Thymus (tissue), 11 donors: ENCODE results near the gene IFNB1. TPM values are rescaled to one million over a fixed set of nuclear protein-coding genes. Genes with fewer than 3 reads are reported as not detected.

Experiments
- DNase-seq, 9 donors: peaks; one replicate each; pipeline ENCODE4 v3.0.0-alpha.2; 2013; ENCODE audit warnings: low spot score in 9 of 9, low read depth in 6 of 9, missing footprints in 1 of 9
- H3K27ac ChIP-seq, 2 donors: one replicate each; pipeline ENCODE4 v1.5.1; 2013; ENCODE audit warnings: control low read depth in 1 of 2, low read depth in 1 of 2, low read length in 1 of 2, mild to moderate bottlenecking in 1 of 2, moderate library complexity in 1 of 2
- H3K27me3 ChIP-seq, 2 donors: one replicate each; pipeline ENCODE4 v1.5.1; 2013; ENCODE audit warnings: low read length in 1 of 2; ENCODE audit not compliant: control insufficient read depth in 2 of 2, insufficient read depth in 1 of 2
- H3K36me3 ChIP-seq, 2 donors: one replicate each; pipeline ENCODE4 v1.5.1; 2013; ENCODE audit warnings: low read length in 1 of 2, mild to moderate bottlenecking in 1 of 2, moderate library complexity in 1 of 2; ENCODE audit not compliant: control insufficient read depth in 2 of 2, insufficient read depth in 2 of 2
- H3K4me1 ChIP-seq, 2 donors: one replicate each; pipeline ENCODE4 v1.5.1; 2013; ENCODE audit warnings: low read length in 2 of 2; ENCODE audit not compliant: control insufficient read depth in 2 of 2, insufficient read depth in 2 of 2
- H3K4me3 ChIP-seq, 2 donors: one replicate each; pipeline ENCODE4 v1.5.1; 2013; ENCODE audit warnings: low read length in 2 of 2, control low read depth in 1 of 2, mild to moderate bottlenecking in 1 of 2
- H3K9me3 ChIP-seq, 2 donors: one replicate each; pipeline ENCODE4 v1.5.1; 2013; ENCODE audit warnings: low read length in 1 of 2, mild to moderate bottlenecking in 1 of 2; ENCODE audit not compliant: control insufficient read depth in 2 of 2, insufficient read depth in 1 of 2
- WGBS: extraction: QIAGEN DNeasy Blood & Tissue Kit; methylation state at CpG from one replicate; pipeline ENCODE4 v1.1.7; 2013; 5-methylcytosine and 5-hydroxymethylcytosine counted together
- polyA plus RNA-seq: library from polyadenylated mRNA; stranded (reverse); fragments of 200-250 nt; gene quantifications from one replicate; pipeline ENCODE4 v1.2.3, GENCODE V29; 2013
- total RNA-seq: library from RNA; stranded (reverse); fragments of 120-200 nt; gene quantifications from one replicate; pipeline ENCODE4 v1.2.4, GENCODE V29; 2013
- donor health status: healthy.

IFNB1 gene
- total and polyA plus RNA-seq, 2 donors = 0.05 to 0.11 TPM

- Histone ChIP-seq H3K27ac (no peak overlapping the region), H3K27me3 (no peaks in the 10 kb centered on the region)
- 77% methylated on average over 2 of the region's 2 CpGs for WGBS
Measured at GRCh38 chr9:21097817-21098216, 20.1 kb upstream of the IFNB1 start.

GRCh38 chr9:21096901-21097255, 19.1 kb upstream of the IFNB1 start:
- peaks cover 4 to 8% of the 10 kb centered on the region in 2 donors for H3K4me1 ChIP-seq
- peak overlapping the region in 1 of 2 donors; percentile 69 for H3K27ac ChIP-seq
- H3K9me3 ChIP-seq = no peaks in the 10 kb centered on the region
- no peaks in the 10 kb centered on the region for H3K36me3 ChIP-seq
- WGBS = 39% methylated on average over 2 of the region's 2 CpGs
- DNase-seq = no peak
- no peaks in the 10 kb centered on the region for H3K27me3 ChIP-seq
- no peak overlapping the region for H3K4me3 ChIP-seq

More at GRCh38 chr9:21097817-21098216, 20.1 kb upstream of the IFNB1 start:
- Histone ChIP-seq H3K36me3 (no peaks in the 10 kb centered on the region), H3K4me1 (peaks cover 4 to 8% of the 10 kb centered on the region in 2 donors), H3K4me3 (no peak overlapping the region), H3K9me3 (no peaks in the 10 kb centered on the region)
- no peak for DNase-seq

- H3K9me3 ChIP-seq = no peaks in the 10 kb centered on the region
- no peaks in the 10 kb centered on the region for H3K27me3 ChIP-seq
- H3K4me1 ChIP-seq = peaks cover 4 to 8% of the 10 kb centered on the region in 2 donors
- 25% methylated on average over 6 of the region's 6 CpGs for WGBS
- H3K36me3 ChIP-seq = no peaks in the 10 kb centered on the region
- H3K4me3 ChIP-seq = peak overlapping the region in 1 of 2 donors; percentile 10
- H3K27ac ChIP-seq = peak overlapping the region in 1 of 2 donors; percentile 69
- peak in 2 of 9 donors; percentile 31 to 53 for DNase-seq
Measured at GRCh38 chr9:21096172-21096900, 18.6 kb upstream of the IFNB1 start.

- DNase-seq = no peak
- peaks cover 4 to 8% of the 10 kb centered on the region in 2 donors for H3K4me1 ChIP-seq
- H3K27ac ChIP-seq = no peak overlapping the region
- H3K9me3 ChIP-seq = no peaks in the 10 kb centered on the region
- no peak overlapping the region for H3K4me3 ChIP-seq
- no peaks in the 10 kb centered on the region for H3K27me3 ChIP-seq
- H3K36me3 ChIP-seq = no peaks in the 10 kb centered on the region
Measured at GRCh38 chr9:21095561-21095960, 17.8 kb upstream of the IFNB1 start.

- H3K4me1 ChIP-seq = peaks cover 4 to 5% of the 10 kb centered on the region in 2 donors
- H3K4me3 ChIP-seq = no peak overlapping the region
- peaks cover 2 to 10% of the 10 kb centered on the region in 2 donors for H3K9me3 ChIP-seq
- WGBS = 97% methylated on average over 1 of the region's 1 CpG
- H3K36me3 ChIP-seq = no peaks in the 10 kb centered on the region
- H3K27ac ChIP-seq = no peak overlapping the region
- H3K27me3 ChIP-seq = no peaks in the 10 kb centered on the region
- no peak for DNase-seq
Measured at GRCh38 chr9:21086538-21086937, 8.8 kb upstream of the IFNB1 start.

GRCh38 chr9:21085005-21085404, 7.3 kb upstream of the IFNB1 start:
- Histone ChIP-seq H3K36me3 (no peaks in the 10 kb centered on the region), H3K4me3 (no peak overlapping the region), H3K27ac (no peak overlapping the region), H3K4me1 (peaks cover 9% of the 10 kb centered on the region in 2 donors), H3K9me3 (peaks cover 2 to 10% of the 10 kb centered on the region in 2 donors), H3K27me3 (no peaks in the 10 kb centered on the region)
- no peak for DNase-seq
- 97% methylated on average over 1 of the region's 1 CpG for WGBS

- DNase-seq = no peak
- Histone ChIP-seq H3K27ac (no peak overlapping the region), H3K27me3 (no peaks in the 10 kb centered on the region), H3K4me1 (peaks cover 9% of the 10 kb centered on the region in 2 donors), H3K4me3 (no peak overlapping the region), H3K9me3 (peaks cover 2 to 10% of the 10 kb centered on the region in 2 donors), H3K36me3 (no peaks in the 10 kb centered on the region)
Measured at GRCh38 chr9:21084242-21084850, 6.6 kb upstream of the IFNB1 start.

- Histone ChIP-seq H3K4me3 (no peak overlapping the region), H3K27ac (no peak overlapping the region), H3K4me1 (peaks cover 9% of the 10 kb centered on the region in 2 donors), H3K27me3 (no peaks in the 10 kb centered on the region), H3K36me3 (no peaks in the 10 kb centered on the region), H3K9me3 (peaks cover 2 to 9% of the 10 kb centered on the region in 2 donors)
- 51% methylated on average over 4 of the region's 4 CpGs for WGBS
- DNase-seq = no peak
Measured at GRCh38 chr9:21082671-21083070, 4.9 kb upstream of the IFNB1 start.

GRCh38 chr9:21081999-21082398, 4.3 kb upstream of the IFNB1 start:
- DNase-seq = peak in 4 of 9 donors; percentile 19 to 63 (median 30)
- Histone ChIP-seq H3K4me1 (peaks cover 9% of the 10 kb centered on the region in 2 donors), H3K9me3 (peaks cover 2% of the 10 kb centered on the region in 2 donors), H3K27me3 (no peaks in the 10 kb centered on the region), H3K27ac (peak overlapping the region in 1 of 2 donors; percentile 66), H3K4me3 (no peak overlapping the region), H3K36me3 (no peaks in the 10 kb centered on the region)
- WGBS = 3% methylated on average over 4 of the region's 4 CpGs
